ENCODE measurements around the gene SETBP1. TPM values are rescaled to one million over a fixed set of nuclear protein-coding genes. Genes with fewer than 3 reads are reported as not detected.
A peak's percentile ranks its signal among the peaks of the same experiment; 100 is the strongest.
"Not testable (repeated sequence)": the region's sequence is repeated elsewhere in the genome, so short reads cannot be mapped to it uniquely, and the experiment has no call there.

The SETBP1 gene
- total RNA-seq, 1 donor from 2014 or later, result 34.4 TPM

GRCh38 chr18:44704135-44704789 is 23.6 kb downstream of the SETBP1 start:
- no peak for DNase-seq (ENCODE audit: low spot score)

- no peak for DNase-seq (ENCODE audit: low spot score)
Measured at GRCh38 chr18:44705075-44705675, 24.5 kb downstream of the SETBP1 start.

GRCh38 chr18:44708451-44709083 is 27.9 kb downstream of the SETBP1 start:
- no peak for DNase-seq (ENCODE audit: low spot score)

GRCh38 chr18:44709307-44710126 is 28.8 kb downstream of the SETBP1 start:
- DNase-seq (ENCODE audit: low spot score), result peak; percentile 92

- DNase-seq (ENCODE audit: low spot score), result no peak
Measured at GRCh38 chr18:44710931-44711330, 30.2 kb downstream of the SETBP1 start.

GRCh38 chr18:44712025-44712424 is 31.3 kb downstream of the SETBP1 start:
- DNase-seq (ENCODE audit: low spot score), result no peak

GRCh38 chr18:44713435-44713834 is 32.7 kb downstream of the SETBP1 start:
- no peak for DNase-seq (ENCODE audit: low spot score)

- DNase-seq (ENCODE audit: low spot score), result no peak
Measured at GRCh38 chr18:44714376-44714775, 33.7 kb downstream of the SETBP1 start.

GRCh38 chr18:44715245-44715644 is 34.6 kb downstream of the SETBP1 start:
- DNase-seq (ENCODE audit: low spot score), result peak; percentile 91

GRCh38 chr18:44715842-44716241 is 35.2 kb downstream of the SETBP1 start:
- no peak for DNase-seq (ENCODE audit: low spot score)

- no peak for DNase-seq (ENCODE audit: low spot score)
Measured at GRCh38 chr18:44716697-44717163, 36.0 kb downstream of the SETBP1 start.

- DNase-seq (ENCODE audit: low spot score), result no peak
Measured at GRCh38 chr18:44719519-44720060, 38.9 kb downstream of the SETBP1 start.

- DNase-seq (ENCODE audit: low spot score), result not testable (repeated sequence)
Measured at GRCh38 chr18:44721748-44722147, 41.1 kb downstream of the SETBP1 start.

GRCh38 chr18:44723411-44723810 is 42.7 kb downstream of the SETBP1 start:
- no peak for DNase-seq (ENCODE audit: low spot score)

GRCh38 chr18:44724105-44724778 is 43.6 kb downstream of the SETBP1 start:
- DNase-seq (ENCODE audit: low spot score), result peak; percentile 65

- DNase-seq (ENCODE audit: low spot score), result no peak
Measured at GRCh38 chr18:44725300-44726058, 44.8 kb downstream of the SETBP1 start.

- DNase-seq (ENCODE audit: low spot score), result no peak
Measured at GRCh38 chr18:44726059-44726421, 45.4 kb downstream of the SETBP1 start.

GRCh38 chr18:44727291-44727690 is 46.6 kb downstream of the SETBP1 start:
- DNase-seq (ENCODE audit: low spot score), result no peak

GRCh38 chr18:44729631-44730101 is 49.0 kb downstream of the SETBP1 start:
- peak; percentile 97 for DNase-seq (ENCODE audit: low spot score)

- peak; percentile 93 for DNase-seq (ENCODE audit: low spot score)
Measured at GRCh38 chr18:44730803-44731529, 50.3 kb downstream of the SETBP1 start.
